ENCODE measurements around the gene GPR17.

GPR17 gene

DNA sequence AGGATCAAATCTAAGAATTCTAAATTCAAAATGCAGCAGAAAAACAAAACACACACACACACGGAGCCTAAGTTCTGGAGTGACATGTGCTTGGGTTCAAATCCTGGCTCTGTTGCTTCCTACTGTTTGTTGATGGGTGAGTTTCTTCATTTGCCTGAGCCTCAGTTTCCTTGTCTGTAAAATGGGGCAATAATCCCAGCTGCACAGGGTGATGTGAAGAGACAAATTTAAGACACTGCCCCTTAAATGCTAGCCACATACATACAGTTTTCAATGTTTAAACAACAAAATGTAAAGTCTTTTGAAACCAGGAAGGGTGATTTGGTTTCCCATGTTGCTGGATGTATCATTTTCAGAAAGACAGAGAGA lies 943 bp upstream of the GPR17 start:
- Histone ChIP-seq H4K20me1 (ENCODE audit: control insufficient read depth, insufficient read depth, low read depth, low read length) (no peaks in the 10 kb centered on the region), H3K9me2 (replicated peaks; ENCODE audit: control insufficient read depth, low read length) (no peaks in the 10 kb centered on the region), H3F3A (ENCODE audit: control insufficient read depth, insufficient read depth) (no peaks in the 10 kb centered on the region), H3K27ac (ENCODE audit: low read depth, low read length) (no peak overlapping the region), H3K4me1 (ENCODE audit: control insufficient read depth, low read length) (peaks cover 36% of the 10 kb centered on the region), H3K27me3 (ENCODE audit: control insufficient read depth, low read length) (no peaks in the 10 kb centered on the region), H3K9me3 (ENCODE audit: control insufficient read depth, insufficient read depth, low read length) (no peaks in the 10 kb centered on the region), H3K4me3 (ENCODE audit: low read length) (no peak overlapping the region), H3K4me2 (ENCODE audit: low read length) (no peak overlapping the region), H3K79me2 (ENCODE audit: control insufficient read depth, low read length) (no peaks in the 10 kb centered on the region), H3K36me3 (ENCODE audit: control insufficient read depth, low read length) (no peaks in the 10 kb centered on the region)
- TF ChIP-seq, protein P1, sequence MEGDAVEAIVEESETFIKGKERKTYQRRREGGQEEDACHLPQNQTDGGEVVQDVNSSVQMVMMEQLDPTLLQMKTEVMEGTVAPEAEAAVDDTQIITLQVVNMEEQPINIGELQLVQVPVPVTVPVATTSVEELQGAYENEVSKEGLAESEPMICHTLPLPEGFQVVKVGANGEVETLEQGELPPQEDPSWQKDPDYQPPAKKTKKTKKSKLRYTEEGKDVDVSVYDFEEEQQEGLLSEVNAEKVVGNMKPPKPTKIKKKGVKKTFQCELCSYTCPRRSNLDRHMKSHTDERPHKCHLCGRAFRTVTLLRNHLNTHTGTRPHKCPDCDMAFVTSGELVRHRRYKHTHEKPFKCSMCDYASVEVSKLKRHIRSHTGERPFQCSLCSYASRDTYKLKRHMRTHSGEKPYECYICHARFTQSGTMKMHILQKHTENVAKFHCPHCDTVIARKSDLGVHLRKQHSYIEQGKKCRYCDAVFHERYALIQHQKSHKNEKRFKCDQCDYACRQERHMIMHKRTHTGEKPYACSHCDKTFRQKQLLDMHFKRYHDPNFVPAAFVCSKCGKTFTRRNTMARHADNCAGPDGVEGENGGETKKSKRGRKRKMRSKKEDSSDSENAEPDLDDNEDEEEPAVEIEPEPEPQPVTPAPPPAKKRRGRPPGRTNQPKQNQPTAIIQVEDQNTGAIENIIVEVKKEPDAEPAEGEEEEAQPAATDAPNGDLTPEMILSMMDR (IDR thresholded peaks at IDR 0.05; ENCODE audit: low read depth, low read length, poor library complexity, severe bottlenecking) = no peak
- TF ChIP-seq EZH2phosphoT487 (IDR thresholded peaks at IDR 0.05; ENCODE audit: borderline replicate concordance, low read length) = no peak

DNA sequence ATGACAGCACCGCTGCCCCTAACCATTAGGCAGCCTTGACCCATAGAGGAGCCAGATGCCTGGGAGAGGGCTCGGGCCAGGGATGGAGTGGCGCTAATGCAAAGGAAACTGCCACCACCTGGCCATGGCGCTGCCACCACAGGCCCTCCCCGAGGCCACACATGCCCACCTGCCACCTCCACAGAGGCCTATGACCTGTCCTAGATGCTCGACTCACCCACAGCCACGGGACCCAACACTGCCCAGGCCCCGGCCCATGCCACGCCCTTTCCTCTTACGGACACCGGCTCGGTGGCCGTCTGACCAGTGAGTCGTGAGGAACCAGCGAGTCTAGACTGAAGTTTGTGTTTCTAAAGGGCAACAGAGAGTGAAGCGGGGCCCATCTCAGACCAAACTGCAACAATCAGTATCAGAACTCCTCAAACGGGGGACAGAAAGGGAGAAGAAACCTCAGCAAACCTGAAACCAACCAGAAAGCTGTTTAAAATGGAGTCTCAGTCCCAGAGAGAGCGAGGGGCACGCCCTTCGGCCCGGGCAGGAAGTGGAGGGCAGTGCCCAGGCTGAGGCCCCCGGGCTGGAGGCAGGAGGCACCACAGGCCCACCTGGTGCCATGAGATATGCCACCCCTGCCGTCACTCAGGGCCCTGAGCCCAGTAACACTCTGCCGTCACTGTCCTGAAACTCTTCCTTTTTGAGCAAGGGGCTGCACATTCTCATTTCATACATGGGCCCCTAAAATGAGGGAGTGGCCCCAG lies 711 bp downstream of the GPR17 start:
- Histone ChIP-seq H3K4me2 (ENCODE audit: low read length) (no peak overlapping the region), H3K9me3 (ENCODE audit: control insufficient read depth, insufficient read depth, low read length) (no peaks in the 10 kb centered on the region), H4K20me1 (ENCODE audit: control insufficient read depth, insufficient read depth, low read depth, low read length) (no peaks in the 10 kb centered on the region), H3F3A (ENCODE audit: control insufficient read depth, insufficient read depth) (no peaks in the 10 kb centered on the region), H3K27ac (ENCODE audit: low read depth, low read length) (no peak overlapping the region), H3K27me3 (ENCODE audit: control insufficient read depth, low read length) (no peaks in the 10 kb centered on the region), H3K36me3 (ENCODE audit: control insufficient read depth, low read length) (no peaks in the 10 kb centered on the region), H3K79me2 (ENCODE audit: control insufficient read depth, low read length) (no peaks in the 10 kb centered on the region), H3K4me3 (ENCODE audit: low read length) (no peak overlapping the region), H3K4me1 (ENCODE audit: control insufficient read depth, low read length) (peaks cover 22% of the 10 kb centered on the region), H3K9me2 (replicated peaks; ENCODE audit: control insufficient read depth, low read length) (no peaks in the 10 kb centered on the region)
- no peak for TF ChIP-seq EZH2phosphoT487 (IDR thresholded peaks at IDR 0.05; ENCODE audit: borderline replicate concordance, low read length)
- TF ChIP-seq, protein P1 (IDR thresholded peaks at IDR 0.05; ENCODE audit: low read depth, low read length, poor library complexity, severe bottlenecking) = no peak

DNA sequence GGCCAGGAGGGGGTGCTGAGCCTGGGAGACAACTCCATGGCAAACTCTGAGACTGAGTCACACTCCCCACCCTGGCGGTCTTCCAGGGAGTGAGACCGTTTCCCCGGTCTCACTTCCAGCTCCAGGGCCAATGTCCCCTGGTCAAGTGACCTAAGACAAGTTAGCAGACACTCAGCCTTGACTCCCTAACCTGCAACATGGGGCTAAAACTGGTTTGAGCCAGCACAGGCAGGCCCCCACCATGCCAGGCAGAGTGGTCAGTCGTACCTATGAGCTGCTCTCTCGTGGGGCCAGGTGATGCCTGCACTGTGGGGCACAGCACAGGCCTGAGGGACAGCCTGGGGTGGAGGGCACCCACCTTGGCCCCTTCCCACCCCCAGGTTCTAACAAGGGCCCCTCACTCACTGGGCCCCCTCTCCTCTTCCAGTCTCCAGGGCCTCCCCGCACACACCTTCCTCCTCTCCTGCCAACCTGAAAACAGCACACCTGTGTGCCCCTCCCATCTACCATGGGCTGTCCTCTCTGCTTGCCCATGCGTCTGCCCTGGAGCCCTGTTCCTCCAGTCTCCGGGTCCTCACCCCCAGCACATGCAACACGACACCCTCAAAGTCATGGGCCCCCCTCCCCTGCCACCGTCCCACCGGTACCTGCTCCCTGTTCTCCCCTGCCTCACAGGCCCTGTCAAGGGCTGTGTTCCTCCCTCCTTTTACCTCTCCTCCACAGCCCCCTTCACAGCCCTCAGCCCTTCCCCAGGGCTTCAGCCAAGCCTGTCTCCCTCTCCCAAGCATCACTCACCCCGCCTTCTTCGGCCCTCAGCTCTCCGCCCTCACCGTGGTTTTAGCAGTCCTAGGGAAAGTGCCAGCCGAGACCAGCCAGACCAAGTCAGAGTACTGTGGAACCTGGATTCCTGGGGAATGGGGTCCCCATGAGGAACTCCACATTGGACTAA lies 1.6 kb downstream of the GPR17 start:
- Histone ChIP-seq H4K20me1 (ENCODE audit: control insufficient read depth, insufficient read depth, low read depth, low read length) (no peaks in the 10 kb centered on the region), H3K9me3 (ENCODE audit: control insufficient read depth, insufficient read depth, low read length) (no peaks in the 10 kb centered on the region), H3K36me3 (ENCODE audit: control insufficient read depth, low read length) (no peaks in the 10 kb centered on the region), H3K4me3 (ENCODE audit: low read length) (no peak overlapping the region), H3K4me1 (ENCODE audit: control insufficient read depth, low read length) (peaks cover 22% of the 10 kb centered on the region), H3K9me2 (replicated peaks; ENCODE audit: control insufficient read depth, low read length) (no peaks in the 10 kb centered on the region), H3F3A (ENCODE audit: control insufficient read depth, insufficient read depth) (no peaks in the 10 kb centered on the region; the same call in 1 of the 2 replicates), H3K27me3 (ENCODE audit: control insufficient read depth, low read length) (no peaks in the 10 kb centered on the region), H3K4me2 (ENCODE audit: low read length) (no peak overlapping the region), H3K27ac (ENCODE audit: low read depth, low read length) (no peak overlapping the region), H3K79me2 (ENCODE audit: control insufficient read depth, low read length) (no peaks in the 10 kb centered on the region)
- TF ChIP-seq, protein P1 (IDR thresholded peaks at IDR 0.05; ENCODE audit: low read depth, low read length, poor library complexity, severe bottlenecking) = no peak
- no peak for TF ChIP-seq EZH2phosphoT487 (IDR thresholded peaks at IDR 0.05; ENCODE audit: borderline replicate concordance, low read length)

Data from DOHH2 (cell line).